Central memory CD4-positive, alpha-beta T cell (primary cell): ENCODE data around the gene C1orf21.
"Not testable (repeated sequence)": the region's sequence is repeated elsewhere in the genome, so short reads cannot be mapped to it uniquely, and the experiment has no call there.

Experiments
- DNase-seq: peaks from one replicate; pipeline ENCODE4 v3.0.0; 2022

C1orf21 gene

GRCh38 chr1:184608581-184608980, 221.8 kb downstream of the C1orf21 start:
- no peak for DNase-seq

- DNase-seq = no peak
Observed at GRCh38 chr1:184608990-184609389, 222.2 kb downstream of the C1orf21 start.

- DNase-seq = no peak
Observed at GRCh38 chr1:184610876-184611595, 224.2 kb downstream of the C1orf21 start.

DNA sequence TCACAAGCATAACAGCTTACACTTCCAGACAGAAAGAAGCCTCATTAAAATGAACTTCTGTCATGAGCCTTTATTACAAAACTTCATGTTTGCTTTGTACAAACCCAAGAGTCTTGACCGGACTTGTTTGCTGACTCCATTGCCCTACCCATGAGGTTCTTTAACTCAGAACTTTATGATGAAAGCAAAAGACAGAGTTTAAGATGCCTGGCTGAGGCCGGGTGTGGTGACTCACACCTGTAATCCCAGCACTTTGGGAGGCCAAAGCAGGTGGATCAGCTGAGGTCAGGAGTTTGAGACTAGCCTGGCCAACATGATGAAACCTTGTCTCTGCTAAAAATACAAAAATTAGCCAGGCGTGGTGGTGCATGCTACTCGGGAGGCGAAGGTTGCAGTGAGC, 225.4 kb downstream of the C1orf21 start:
- not testable (repeated sequence) for DNase-seq

- DNase-seq = no peak
Observed at GRCh38 chr1:184614667-184615066, 227.8 kb downstream of the C1orf21 start.

- DNase-seq = no peak
Observed at GRCh38 chr1:184615301-184615700, 228.5 kb downstream of the C1orf21 start.

GRCh38 chr1:184616504-184616903, 229.7 kb downstream of the C1orf21 start:
- DNase-seq = no peak

DNA sequence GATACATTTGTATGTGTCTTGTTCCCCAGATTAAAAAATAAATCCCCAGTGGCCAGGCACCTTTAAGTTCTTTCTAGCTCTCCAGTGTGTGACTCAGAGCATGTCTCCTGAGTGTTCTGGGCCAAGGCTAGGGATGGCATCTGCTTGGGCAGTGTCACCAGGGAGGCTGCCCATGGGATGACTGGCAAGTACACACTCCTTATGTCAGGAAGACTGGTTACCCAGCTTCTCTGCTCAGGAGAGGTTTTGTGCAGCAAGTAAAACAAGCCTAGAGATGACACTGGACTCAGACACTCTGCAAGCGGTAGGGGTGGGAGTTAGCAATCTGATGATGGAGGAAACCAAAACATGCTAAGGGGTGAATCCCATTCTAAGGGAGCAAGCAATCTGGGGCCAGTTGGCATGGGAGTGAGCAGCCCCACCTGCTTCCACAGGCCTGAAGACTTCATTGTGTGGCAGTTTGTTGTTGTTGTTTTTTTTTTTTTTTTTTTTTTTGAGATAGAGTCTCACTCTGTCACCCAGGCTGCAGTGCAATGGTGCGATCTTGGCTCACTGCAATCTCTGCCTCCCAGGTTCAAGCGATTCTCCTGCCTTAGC, 230.7 kb downstream of the C1orf21 start:
- DNase-seq = no peak

DNA sequence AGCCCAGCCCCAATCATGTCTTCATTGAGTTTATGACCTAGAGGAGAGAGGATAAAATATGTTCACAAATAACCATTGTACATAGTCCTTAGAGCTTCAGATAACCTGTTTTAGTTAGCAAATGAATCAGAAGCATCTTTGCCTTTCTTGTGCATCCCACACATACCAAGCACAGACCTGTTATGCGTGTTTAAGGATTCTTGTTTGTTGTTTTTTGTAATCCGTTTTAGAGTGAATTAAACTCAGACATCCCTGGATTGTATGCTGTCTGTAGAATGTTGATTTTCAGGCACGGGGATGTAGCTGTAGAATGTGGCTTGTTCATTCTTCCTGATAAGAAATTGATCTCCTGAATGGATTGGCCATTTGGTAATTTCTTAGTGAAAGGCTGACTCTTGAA, 232.0 kb downstream of the C1orf21 start:
- DNase-seq = no peak

DNA sequence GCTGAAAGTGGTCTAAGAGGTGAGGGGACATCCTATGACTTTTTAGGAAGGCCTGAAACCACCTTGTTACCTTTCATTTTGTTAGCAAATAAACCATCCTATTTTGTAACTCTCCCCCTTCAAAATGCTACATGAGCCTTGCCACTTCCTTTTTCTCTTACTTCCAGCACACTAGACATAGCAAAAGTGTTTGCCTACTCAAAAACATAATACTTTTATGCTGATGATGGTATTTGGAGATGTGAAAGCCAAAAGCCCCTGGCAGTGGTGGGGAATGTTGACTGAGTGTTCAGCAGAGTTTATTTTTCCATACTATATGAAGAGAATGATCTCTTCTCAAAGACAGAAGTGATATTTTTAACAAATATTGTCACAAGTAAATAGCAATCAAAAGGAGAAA, 233.6 kb downstream of the C1orf21 start:
- DNase-seq = no peak

- DNase-seq = no peak
Observed at GRCh38 chr1:184621260-184621659, 234.4 kb downstream of the C1orf21 start.

DNA sequence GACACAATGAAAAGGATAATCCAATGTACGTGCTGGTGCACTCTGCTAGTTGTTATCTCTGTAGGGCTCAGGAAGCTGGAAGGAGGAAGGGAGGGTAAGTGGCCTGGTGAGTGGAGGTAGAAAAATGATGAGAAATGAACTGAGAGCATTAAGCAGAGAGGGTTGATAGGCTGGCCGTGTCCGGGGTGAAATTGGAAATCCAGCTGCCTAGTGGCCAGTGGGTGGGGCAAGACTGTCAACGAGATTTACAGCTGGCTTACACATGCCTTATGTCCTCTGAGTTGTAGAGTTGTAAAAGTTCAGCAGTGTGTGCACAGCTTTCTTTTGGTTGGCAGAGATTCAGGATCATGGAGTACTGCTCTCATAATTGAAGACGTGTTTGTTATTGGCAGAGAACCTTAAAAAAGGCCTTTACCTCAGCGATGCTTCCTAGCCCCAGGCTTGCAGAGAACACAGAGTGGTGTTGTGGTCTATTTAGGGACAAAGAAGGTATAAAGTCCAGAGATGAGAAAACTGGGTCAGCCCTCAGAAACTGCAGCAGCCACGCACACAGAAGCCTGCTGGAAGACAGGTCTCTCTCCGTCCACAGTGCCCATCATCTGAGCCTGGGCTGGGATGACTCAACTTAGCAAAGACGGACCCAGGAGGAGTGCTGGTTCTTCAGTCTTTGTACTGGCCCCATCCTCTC, 235.5 kb downstream of the C1orf21 start:
- no peak for DNase-seq

GRCh38 chr1:184623404-184623803, 236.6 kb downstream of the C1orf21 start:
- no peak for DNase-seq

GRCh38 chr1:184624051-184624450, 237.2 kb downstream of the C1orf21 start:
- no peak for DNase-seq

DNA sequence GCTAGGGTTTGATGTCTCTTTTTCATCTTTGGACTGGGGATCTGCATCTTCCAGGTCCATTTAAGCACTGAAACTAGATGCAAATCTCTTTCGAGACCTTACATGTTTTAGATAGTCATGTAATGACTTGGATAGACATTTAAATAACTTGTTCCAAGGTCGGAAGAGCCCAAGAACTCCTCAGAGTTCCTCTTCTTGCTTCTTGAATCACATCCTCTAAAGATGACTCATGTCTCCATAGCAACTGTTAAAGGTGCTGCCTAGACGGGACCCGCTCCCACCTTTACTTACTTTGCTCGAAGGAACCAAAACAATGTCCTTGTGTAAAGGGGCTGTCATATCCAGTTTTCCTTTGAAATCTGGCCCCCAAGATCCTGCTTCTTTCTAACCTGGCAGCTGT, 237.8 kb downstream of the C1orf21 start:
- DNase-seq = no peak

DNA sequence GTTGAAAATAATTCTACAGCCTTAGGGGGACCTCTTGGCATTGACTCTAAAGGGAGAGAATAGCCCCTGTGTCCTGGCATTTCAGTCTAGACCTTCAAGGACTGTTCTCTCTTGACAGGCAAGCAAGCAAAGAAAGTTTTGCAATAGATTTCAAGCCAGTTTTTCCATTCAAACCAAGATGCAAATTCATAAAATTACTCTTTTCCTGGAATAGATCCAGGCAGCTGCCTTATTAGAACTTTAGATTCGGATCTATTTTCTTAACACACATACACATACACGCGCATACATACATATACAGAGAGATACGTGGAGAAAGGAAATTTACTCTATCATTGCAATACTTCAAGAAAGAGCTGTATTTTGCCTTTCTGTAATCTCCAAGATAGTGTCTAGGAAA, 238.4 kb downstream of the C1orf21 start:
- no peak for DNase-seq

- no peak for DNase-seq
Observed at GRCh38 chr1:184626076-184627006, 239.5 kb downstream of the C1orf21 start.

DNA sequence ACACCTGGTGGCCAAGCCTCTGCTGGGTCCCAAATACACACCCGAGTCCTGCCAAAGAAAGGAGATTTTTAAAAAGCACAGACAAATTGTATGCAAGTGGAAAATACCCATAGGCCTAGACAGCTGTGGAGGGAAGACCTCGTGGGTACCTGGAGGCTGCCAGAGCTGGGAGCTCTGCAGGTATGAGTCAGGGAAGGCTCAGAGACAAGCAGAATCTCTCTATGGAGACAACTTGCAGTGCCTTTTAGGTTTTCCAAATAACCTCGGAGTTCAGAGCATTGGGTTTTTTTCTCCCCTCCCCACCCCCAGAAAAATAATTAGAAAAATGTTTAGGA, 240.1 kb downstream of the C1orf21 start:
- DNase-seq = no peak

GRCh38 chr1:184629266-184629665, 242.4 kb downstream of the C1orf21 start:
- no peak for DNase-seq

- DNase-seq = no peak
Observed at GRCh38 chr1:184630679-184631060, 243.8 kb downstream of the C1orf21 start.

DNA sequence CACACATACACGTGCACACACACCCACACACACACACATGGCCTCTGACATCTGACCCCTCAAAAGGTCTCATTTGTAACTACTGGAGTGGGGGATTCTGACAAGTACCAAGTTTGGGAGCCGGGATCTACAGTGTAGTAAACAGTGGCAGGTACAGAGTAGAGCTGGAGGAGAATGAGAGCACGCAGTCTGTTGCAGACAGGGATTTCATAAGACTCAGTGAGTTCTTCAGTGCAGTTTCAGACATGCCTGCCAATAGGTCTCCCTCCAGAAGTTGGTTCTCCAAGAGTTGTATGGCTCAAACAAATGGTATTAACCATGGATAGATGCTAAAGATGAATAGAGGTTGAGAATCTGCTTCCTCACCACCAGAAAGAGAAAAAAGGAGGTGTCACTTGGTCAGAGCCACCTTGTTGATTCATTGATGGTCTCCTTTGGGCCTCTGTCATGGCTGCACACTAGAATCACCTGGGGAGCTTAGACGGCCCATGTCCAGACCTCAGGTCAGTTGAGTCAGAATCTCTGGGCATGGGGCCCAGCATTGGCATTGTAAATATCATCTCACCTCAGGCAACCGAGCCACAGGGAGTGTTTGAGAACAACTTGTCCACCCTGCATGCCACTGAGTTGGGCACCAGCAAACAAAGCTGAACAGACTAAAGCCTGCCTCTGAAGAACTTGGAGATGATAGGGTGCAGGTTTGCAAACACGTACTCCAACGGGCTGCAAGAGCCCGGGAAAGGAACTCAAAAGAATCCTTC, 245.8 kb downstream of the C1orf21 start:
- no peak for DNase-seq

DNA sequence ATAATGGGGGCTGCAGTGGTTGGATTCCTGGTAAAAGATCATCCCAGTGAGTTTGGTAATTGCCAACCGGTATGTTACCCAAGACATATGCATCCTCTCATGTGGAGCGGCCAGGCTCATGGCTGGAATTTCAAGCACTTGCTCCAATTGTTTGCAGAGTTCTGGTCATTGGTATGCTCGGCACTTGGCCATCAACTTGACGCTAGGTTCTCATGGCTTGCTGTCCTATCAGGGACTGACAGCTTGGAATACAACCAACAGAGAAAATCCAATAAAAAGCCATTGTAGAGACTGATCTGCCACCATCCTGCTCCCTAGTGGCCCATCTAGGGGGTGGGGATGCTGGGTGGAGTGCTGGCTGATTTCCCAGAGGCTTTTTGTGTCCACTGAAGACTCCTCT, 247.0 kb downstream of the C1orf21 start:
- no peak for DNase-seq
